Effector memory CD8-positive, alpha-beta T cell (primary cell): ENCODE measurements around the gene WDTC1.
"Not testable (repeated sequence)": the region's sequence is repeated elsewhere in the genome, so short reads cannot be mapped to it uniquely, and the experiment has no call there.

ENCODE experiments used
- ATAC-seq: fragments of 150-1000 bp; cut with Tn5 transposase; replicated peaks from 2 replicates; pipeline ENCODE4 v1.10.0; 2021; ENCODE audit warnings: mild to moderate bottlenecking, moderate library complexity
- DNase-seq, 3 experiments: peaks; one replicate each; pipeline ENCODE4 v3.0.0; 2021
- H3K27ac Mint-ChIP-seq, 2 donors: one replicate each; pipeline ENCODE4 v1.8.0; 2022; ENCODE audit warnings: mild to moderate bottlenecking in 2 of 2, mixed read lengths in 2 of 2, moderate library complexity in 2 of 2
- H3K27me3 Mint-ChIP-seq, 2 donors: one replicate each; pipeline ENCODE4 v1.8.0; 2022; ENCODE audit warnings: mixed read lengths in 2 of 2
- H3K36me3 Mint-ChIP-seq: one replicate; pipeline ENCODE4 v1.8.0; 2022; ENCODE audit warnings: mild to moderate bottlenecking, moderate library complexity, mixed read lengths; ENCODE audit not compliant: insufficient read depth
- H3K4me1 Mint-ChIP-seq, 2 donors: one replicate each; pipeline ENCODE4 v1.8.0; 2022; ENCODE audit warnings: low read depth in 2 of 2, mixed read lengths in 2 of 2
- H3K4me3 Mint-ChIP-seq, 2 donors: one replicate each; pipeline ENCODE4 v1.8.0; 2022; ENCODE audit warnings: mild to moderate bottlenecking in 2 of 2, mixed read lengths in 2 of 2, moderate library complexity in 2 of 2
- H3K9me3 Mint-ChIP-seq, 2 donors: one replicate each; pipeline ENCODE4 v1.8.0; 2022; ENCODE audit warnings: mixed read lengths in 2 of 2

Gene WDTC1

DNA sequence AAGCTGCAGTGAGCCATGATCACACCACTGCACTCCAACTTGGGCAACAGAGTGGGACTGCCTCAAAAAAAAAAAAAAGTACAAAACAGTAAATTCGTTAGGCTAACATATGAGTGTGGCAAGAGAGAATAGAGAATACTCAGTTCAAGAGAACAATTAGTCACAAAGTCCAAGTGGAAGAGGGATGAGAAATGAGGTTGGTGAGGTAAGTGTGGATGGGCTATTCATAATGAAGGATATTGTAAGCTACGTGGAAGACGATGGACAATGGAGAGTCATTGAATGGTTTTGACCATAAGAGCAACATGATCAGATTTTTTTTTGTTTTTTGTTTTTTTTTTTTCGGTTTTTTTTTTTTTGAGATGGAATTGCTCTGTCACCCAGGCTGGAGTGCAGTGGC, 34.8 kb downstream of the WDTC1 start:
- Mint-ChIP-seq H3K4me3 (no peak overlapping the region), H3K27ac (no peak overlapping the region), H3K36me3 (peaks cover 34% of the 10 kb centered on the region), H3K9me3 (no peaks in the 10 kb centered on the region), H3K4me1 (peaks cover 0 to 2% of the 10 kb centered on the region in 2 donors), H3K27me3 (no peaks in the 10 kb centered on the region)
- ATAC-seq: no peak
- DNase-seq: no peak

- Mint-ChIP-seq H3K4me1 (peaks cover under 1 to 15% of the 10 kb centered on the region in 2 donors), H3K27ac (peak overlapping the region in 1 of 2 donors; percentile 59), H3K36me3 (peaks cover 16% of the 10 kb centered on the region), H3K27me3 (no peaks in the 10 kb centered on the region), H3K4me3 (no peak overlapping the region), H3K9me3 (no peaks in the 10 kb centered on the region)
- DNase-seq (no peak), ATAC-seq (no peak)
These were observed 39.8 kb downstream of the WDTC1 start for GRCh38 chr1:27274204-27274603.

DNA sequence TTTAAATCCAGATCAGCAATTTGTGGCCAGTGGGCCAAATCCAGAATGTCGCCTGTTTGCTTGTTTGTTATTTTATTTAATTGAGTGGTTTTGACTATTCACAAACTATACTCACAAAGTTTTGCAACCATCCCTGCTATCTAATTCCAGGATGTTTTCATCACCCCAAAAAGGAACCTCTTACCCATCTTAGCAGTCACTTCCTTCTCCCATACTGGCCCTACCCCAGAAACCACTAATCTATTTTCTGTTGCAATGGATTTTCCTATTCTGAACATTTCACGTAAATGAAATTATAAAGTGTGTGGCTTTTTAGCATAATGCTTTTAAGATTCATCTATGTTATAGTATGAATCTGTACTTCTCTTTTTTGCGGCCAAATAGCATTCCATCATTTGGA, 41.3 kb downstream of the WDTC1 start:
- H3K9me3 Mint-ChIP-seq: no peaks in the 10 kb centered on the region
- H3K36me3 Mint-ChIP-seq: peaks cover 17% of the 10 kb centered on the region
- DNase-seq: no peak
- H3K4me3 Mint-ChIP-seq: no peak overlapping the region
- H3K27ac Mint-ChIP-seq: no peak overlapping the region
- no peak for ATAC-seq
- H3K27me3 Mint-ChIP-seq: no peaks in the 10 kb centered on the region
- peaks cover 0 to 19% of the 10 kb centered on the region in 2 donors for H3K4me1 Mint-ChIP-seq

DNA sequence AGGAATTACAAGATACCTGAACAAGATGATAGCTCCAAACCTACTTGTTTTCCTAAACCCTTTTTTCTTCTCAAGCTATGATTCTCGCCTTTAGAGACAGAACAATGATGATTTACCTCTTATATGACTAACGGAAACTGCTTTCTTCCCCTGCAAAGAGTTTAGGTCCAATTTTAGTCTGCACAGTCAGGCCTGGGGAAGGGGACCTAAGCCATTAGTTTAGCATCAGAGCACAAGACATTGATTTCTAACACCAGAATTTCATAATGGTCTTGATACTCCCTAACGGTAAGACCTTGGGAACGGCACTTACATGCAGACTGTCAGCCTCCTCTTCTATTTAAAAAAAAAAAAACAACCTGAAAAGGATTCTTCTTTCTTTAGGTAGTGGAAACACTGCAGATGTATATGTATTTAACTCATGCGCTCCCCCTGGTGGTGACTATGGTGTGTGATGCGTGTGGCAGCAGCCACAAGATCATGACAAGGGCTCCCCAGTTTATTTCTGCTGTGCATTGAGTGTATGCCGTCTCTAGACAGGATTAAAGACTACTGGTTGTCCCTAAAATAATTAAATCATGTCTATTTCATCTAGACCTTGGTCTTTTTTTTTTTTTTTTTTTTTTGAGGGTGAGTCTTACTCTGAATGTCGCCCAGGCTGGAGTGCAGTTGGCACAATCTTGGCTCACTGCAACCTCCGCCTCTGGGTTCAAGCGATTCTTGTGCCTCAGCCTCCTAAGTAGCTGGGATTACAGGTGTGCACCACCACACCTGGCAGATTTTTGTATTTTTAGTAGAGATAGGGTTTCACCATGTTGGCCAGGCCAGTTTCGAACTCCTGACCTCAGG, 50.2 kb downstream of the WDTC1 start:
- peak; percentile 95 for ATAC-seq
- no peak overlapping the region for H3K27ac Mint-ChIP-seq
- no peaks in the 10 kb centered on the region for H3K27me3 Mint-ChIP-seq

GRCh38 chr1:27285274-27285660, 50.8 kb downstream of the WDTC1 start:
- H3K27ac Mint-ChIP-seq: no peak overlapping the region
- H3K9me3 Mint-ChIP-seq: no peaks in the 10 kb centered on the region
- ATAC-seq (no peak), DNase-seq (no peak)
- peaks cover 41% of the 10 kb centered on the region for H3K36me3 Mint-ChIP-seq
- no peak overlapping the region for H3K4me3 Mint-ChIP-seq
- H3K4me1 Mint-ChIP-seq: peaks cover 0 to 9% of the 10 kb centered on the region in 2 donors
- H3K27me3 Mint-ChIP-seq: no peaks in the 10 kb centered on the region

More for the DNA sequence above, 50.2 kb downstream of the WDTC1 start:
- H3K9me3 Mint-ChIP-seq: no peaks in the 10 kb centered on the region
- peaks cover 41% of the 10 kb centered on the region for H3K36me3 Mint-ChIP-seq
- peak; percentile 84 to 90 (median 86) for DNase-seq
- no peak overlapping the region for H3K4me3 Mint-ChIP-seq
- H3K4me1 Mint-ChIP-seq: peaks cover 0 to 10% of the 10 kb centered on the region in 2 donors

GRCh38 chr1:27285821-27286220, 51.4 kb downstream of the WDTC1 start:
- not testable (repeated sequence) for H3K4me3 Mint-ChIP-seq, H3K4me1 Mint-ChIP-seq, ATAC-seq, H3K9me3 Mint-ChIP-seq, H3K27me3 Mint-ChIP-seq, DNase-seq, H3K27ac Mint-ChIP-seq
- peaks cover 43% of the 10 kb centered on the region for H3K36me3 Mint-ChIP-seq

- H3K4me1 Mint-ChIP-seq, H3K27me3 Mint-ChIP-seq, H3K9me3 Mint-ChIP-seq, H3K4me3 Mint-ChIP-seq, ATAC-seq, DNase-seq, H3K27ac Mint-ChIP-seq: not testable (repeated sequence)
- H3K36me3 Mint-ChIP-seq: peaks cover 54% of the 10 kb centered on the region
These were observed 54.7 kb downstream of the WDTC1 start for GRCh38 chr1:27289125-27289524.

GRCh38 chr1:27290581-27290980, 56.1 kb downstream of the WDTC1 start:
- Mint-ChIP-seq H3K27me3 (no peaks in the 10 kb centered on the region), H3K4me3 (no peak overlapping the region), H3K9me3 (no peaks in the 10 kb centered on the region), H3K27ac (peak overlapping the region in 1 of 2 donors; percentile 44), H3K4me1 (peaks cover 0 to 6% of the 10 kb centered on the region in 2 donors), H3K36me3 (peaks cover 41% of the 10 kb centered on the region)
- ATAC-seq (no peak), DNase-seq (no peak)

GRCh38 chr1:27292106-27292505, 57.7 kb downstream of the WDTC1 start:
- H3K4me3 Mint-ChIP-seq: no peak overlapping the region
- no peaks in the 10 kb centered on the region for H3K9me3 Mint-ChIP-seq
- no peaks in the 10 kb centered on the region for H3K27me3 Mint-ChIP-seq
- H3K4me1 Mint-ChIP-seq: peaks cover 1 to 6% of the 10 kb centered on the region in 2 donors
- ATAC-seq: no peak
- H3K27ac Mint-ChIP-seq: no peak overlapping the region
- H3K36me3 Mint-ChIP-seq: peaks cover 41% of the 10 kb centered on the region
- DNase-seq: no peak

DNA sequence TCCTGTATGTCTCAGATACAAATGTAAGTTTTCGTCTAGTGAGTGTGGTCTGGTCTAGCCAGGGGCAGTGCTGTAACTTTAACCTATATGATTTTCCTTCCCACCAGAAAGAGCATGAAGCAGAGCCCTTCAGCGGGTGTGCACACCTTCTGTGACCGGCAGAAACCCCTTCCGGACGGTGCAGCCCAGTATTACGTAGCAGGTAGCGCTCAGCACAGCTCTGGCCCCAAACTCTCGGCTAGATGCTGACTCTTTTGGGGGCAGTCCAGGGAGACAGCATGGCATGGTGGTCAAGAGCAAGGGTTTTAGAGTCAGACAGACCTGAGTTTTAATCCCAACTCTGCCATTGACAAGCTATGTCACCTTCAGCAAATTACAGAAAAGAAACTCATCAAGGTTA, 59.5 kb downstream of the WDTC1 start:
- Mint-ChIP-seq H3K27ac (no peak overlapping the region), H3K36me3 (peaks cover 46% of the 10 kb centered on the region), H3K9me3 (no peaks in the 10 kb centered on the region), H3K27me3 (no peaks in the 10 kb centered on the region), H3K4me1 (peaks cover 0 to 1% of the 10 kb centered on the region in 2 donors), H3K4me3 (no peak overlapping the region)
- DNase-seq (no peak), ATAC-seq (no peak)

- DNase-seq: peak; percentile 56 to 62 (median 56)
- Mint-ChIP-seq H3K9me3 (no peaks in the 10 kb centered on the region), H3K4me1 (peaks cover 3 to 4% of the 10 kb centered on the region in 2 donors), H3K4me3 (no peak overlapping the region), H3K27ac (peak overlapping the region in 1 of 2 donors; percentile 41), H3K27me3 (no peaks in the 10 kb centered on the region), H3K36me3 (peaks cover 53% of the 10 kb centered on the region)
- peak; percentile 58 for ATAC-seq
These were observed 62.4 kb downstream of the WDTC1 start for GRCh38 chr1:27296773-27297291.

DNA sequence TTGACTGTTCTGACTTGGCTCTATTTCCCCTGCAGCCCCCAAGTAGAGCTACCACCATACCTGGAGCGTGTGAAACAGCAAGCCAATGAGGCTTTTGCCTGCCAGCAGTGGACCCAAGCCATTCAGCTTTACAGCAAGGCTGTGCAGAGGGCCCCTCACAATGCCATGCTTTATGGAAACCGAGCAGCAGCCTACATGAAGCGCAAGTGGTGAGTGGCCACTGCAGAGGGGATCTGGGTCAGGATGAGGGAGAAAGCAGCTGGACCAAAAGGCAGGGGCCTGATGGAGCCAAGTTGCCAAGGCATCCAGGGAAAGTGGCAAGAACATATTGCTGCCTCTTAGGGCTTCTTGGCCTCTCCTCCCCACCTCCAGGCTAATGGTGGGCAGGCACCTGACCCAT, 63.5 kb downstream of the WDTC1 start:
- no peaks in the 10 kb centered on the region for H3K27me3 Mint-ChIP-seq
- ATAC-seq (no peak), DNase-seq (no peak)
- H3K27ac Mint-ChIP-seq: no peak overlapping the region
- peaks cover 46% of the 10 kb centered on the region for H3K36me3 Mint-ChIP-seq
- H3K4me3 Mint-ChIP-seq: no peak overlapping the region
- H3K4me1 Mint-ChIP-seq: peaks cover 3 to 4% of the 10 kb centered on the region in 2 donors
- no peaks in the 10 kb centered on the region for H3K9me3 Mint-ChIP-seq

DNA sequence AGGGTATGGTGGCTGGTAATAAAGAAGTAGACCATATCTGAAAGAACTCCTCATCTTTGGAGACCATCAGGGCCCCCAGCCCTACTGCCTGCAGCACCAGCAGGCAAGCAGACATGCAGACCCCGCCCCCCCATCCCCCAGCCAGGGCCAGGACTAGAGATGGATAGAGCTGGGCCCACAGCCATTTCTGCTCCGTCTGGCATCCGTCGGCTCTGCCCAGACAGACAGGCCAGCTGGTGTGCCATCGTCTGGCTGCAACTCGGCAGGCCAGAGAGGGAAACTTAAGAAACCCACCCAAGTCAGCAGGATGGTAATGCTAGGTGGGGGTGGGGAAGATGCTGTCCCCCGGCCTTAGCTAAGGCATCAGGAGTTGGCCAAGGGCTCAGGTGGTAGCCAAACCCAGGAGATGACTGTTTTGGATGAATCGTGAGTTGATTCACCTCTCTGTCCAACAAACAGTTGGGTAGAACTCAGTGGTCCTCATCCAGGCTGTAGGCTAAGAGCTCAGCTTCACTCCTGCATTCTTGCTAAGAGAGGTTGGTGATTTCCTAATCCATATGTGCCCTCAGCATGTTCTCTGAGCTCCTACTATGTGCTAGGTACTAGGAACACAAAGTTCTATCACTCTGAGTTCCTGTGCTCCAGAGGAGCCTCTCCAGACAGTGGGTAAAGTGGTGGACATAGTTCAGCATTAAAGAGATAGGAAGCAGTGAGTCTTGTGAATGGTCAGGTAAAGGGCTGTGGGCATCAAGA, 64.4 kb downstream of the WDTC1 start:
- H3K4me3 Mint-ChIP-seq: no peak overlapping the region
- peaks cover 3 to 4% of the 10 kb centered on the region in 2 donors for H3K4me1 Mint-ChIP-seq
- no peaks in the 10 kb centered on the region for H3K9me3 Mint-ChIP-seq
- ATAC-seq (no peak), DNase-seq (no peak)
- H3K27ac Mint-ChIP-seq: no peak overlapping the region
- H3K27me3 Mint-ChIP-seq: no peaks in the 10 kb centered on the region
- H3K36me3 Mint-ChIP-seq: peaks cover 42% of the 10 kb centered on the region
